GM18870 (cell line): Measurements from ENCODE around the gene RELL2.

ENCODE experiments used
- ATAC-seq: cut with Tn5 transposase; IDR thresholded peaks from one replicate; pipeline ENCODE4 v1.9.1; 2021; ENCODE audit warnings: moderate library complexity; ENCODE audit not compliant: unreplicated experiment

RELL2 gene

GRCh38 chr5:141672841-141673813 is 36.3 kb downstream of the RELL2 start:
- no peak for ATAC-seq

- ATAC-seq = no peak
These were observed 38.0 kb downstream of the RELL2 start for GRCh38 chr5:141674747-141675146.

GRCh38 chr5:141675672-141676071 is 38.9 kb downstream of the RELL2 start:
- no peak for ATAC-seq

GRCh38 chr5:141677415-141677814 is 40.6 kb downstream of the RELL2 start:
- ATAC-seq = no peak

- no peak for ATAC-seq
These were observed 43.4 kb downstream of the RELL2 start for GRCh38 chr5:141680178-141680577.

GRCh38 chr5:141680751-141681201 is 44.0 kb downstream of the RELL2 start:
- ATAC-seq = no peak

DNA sequence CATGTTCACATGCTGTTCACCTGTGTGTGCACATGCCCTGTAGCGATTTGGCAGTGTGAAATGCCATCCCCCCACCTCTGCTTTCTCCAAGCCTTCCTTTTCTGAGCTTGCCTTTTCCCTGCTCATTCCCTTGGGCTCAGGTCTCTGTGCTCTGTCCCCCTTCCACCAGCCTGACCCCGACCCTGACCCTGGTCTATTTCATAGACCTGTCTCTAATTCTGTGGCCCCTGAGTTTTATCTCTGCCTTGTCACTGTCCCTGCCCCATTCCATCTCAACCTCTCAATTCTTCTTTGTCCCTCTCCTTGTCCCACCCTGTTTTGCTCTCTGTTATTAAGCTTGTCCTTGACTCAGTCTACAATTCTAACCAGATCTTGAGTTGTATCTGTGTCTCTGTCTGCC is 44.5 kb downstream of the RELL2 start:
- ATAC-seq = no peak

- ATAC-seq = no peak
These were observed 45.2 kb downstream of the RELL2 start, which contains the start of gene ARAP3 for GRCh38 chr5:141681695-141682641. ARAP3 (minus strand) TSS chr5:141682230; CDS start chr5:141680486, 1,744 bp downstream.

DNA sequence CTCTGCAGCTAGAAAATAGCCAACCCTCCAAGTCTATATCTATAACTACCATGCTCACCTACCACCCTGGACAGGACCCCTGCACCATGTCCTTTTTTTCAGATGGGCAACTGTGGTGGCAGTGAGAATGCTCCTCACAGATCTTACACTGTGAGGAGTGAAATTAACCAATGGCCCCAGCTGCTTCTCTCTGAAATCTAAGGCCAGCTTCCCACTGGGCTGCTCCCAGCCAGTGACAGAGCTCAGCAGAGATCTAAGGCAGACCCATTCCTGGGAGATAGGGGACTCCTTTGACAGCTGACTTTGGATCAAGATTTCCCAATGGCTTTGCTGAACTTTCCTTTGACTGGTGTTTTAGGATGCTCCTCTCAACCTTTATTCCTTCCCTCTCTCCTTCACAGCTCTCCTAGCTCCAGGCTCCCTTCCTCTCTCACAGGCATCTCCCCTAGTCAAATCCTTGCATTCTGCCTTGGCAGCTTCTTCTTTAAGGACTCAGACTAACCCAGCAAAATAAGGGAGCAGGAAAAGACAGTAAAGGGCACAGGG is 46.9 kb downstream of the RELL2 start:
- no peak for ATAC-seq

- no peak for ATAC-seq
These were observed 48.8 kb downstream of the RELL2 start for GRCh38 chr5:141685591-141685990.

DNA sequence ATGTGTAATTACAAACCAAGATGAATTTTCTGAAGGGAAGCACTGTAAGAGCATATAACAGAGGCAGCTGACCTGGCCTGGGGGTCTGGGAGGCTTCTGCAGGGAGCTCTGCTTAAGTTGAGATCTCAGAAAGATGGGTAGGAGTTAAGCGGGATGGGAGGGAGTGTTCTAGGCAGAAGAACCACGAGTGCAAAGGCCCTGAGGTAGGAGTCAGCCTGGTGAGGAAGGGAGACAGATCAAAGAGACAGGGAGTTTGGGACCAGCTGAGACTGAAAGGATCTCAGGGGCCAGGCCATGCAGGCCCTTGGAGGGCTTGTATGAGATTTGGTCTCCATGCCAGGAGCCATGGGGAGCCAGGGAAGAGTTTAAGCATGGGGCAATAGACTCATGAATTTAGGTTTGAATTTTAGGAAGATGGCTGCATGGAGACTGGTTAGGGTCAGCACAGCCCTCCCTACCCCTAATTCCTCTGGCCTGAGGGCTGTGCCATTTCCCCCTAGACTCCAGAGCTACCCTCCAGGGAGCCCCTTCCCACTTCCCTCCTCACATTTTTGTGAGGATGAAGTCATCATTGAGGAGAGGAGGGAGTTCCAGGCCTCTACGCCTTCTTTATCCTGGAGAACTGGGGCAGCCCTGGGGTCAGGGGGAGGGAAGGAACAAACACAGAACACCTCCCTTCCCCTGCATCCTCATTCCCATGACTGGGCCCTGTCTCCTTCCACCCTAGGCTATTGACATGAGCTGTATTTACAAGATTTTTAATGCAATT is 50.0 kb downstream of the RELL2 start:
- no peak for ATAC-seq
